ENCODE data around the gene RAB1B.
"Not testable (repeated sequence)": the region's sequence is repeated elsewhere in the genome, so short reads cannot be mapped to it uniquely, and the experiment has no call there.

The RAB1B gene

DNA sequence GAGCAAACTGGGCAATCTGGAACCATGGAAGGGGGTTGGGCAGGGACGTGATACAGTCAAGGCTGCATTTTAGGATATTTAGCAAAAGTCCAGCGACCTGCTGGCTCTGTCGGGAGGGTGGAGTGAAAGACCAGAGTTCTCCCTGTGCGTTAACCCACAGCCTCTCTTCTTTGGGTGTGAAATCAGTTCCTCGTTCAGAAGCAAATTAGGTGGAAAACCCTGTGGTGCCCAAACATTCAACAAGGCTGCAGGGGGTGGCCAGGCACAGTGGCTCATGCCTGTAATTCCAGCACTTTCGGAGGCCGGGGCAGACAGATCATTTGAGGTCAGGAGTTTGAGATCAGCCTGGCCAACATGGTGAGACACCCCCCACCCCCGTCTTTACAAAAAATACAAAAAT, 29.2 kb downstream of the RAB1B start:
- Mint-ChIP-seq H3K4me3 (no peak overlapping the region), H3K9me3 (no peaks in the 10 kb centered on the region), H3K27ac (no peak overlapping the region), H3K4me1 (no peaks in the 10 kb centered on the region), H3K36me3 (ENCODE audit: low read depth) (no peaks in the 10 kb centered on the region), H3K27me3 (ENCODE audit: low read depth) (peaks cover 50% of the 10 kb centered on the region)
- TF ChIP-seq, protein P1, sequence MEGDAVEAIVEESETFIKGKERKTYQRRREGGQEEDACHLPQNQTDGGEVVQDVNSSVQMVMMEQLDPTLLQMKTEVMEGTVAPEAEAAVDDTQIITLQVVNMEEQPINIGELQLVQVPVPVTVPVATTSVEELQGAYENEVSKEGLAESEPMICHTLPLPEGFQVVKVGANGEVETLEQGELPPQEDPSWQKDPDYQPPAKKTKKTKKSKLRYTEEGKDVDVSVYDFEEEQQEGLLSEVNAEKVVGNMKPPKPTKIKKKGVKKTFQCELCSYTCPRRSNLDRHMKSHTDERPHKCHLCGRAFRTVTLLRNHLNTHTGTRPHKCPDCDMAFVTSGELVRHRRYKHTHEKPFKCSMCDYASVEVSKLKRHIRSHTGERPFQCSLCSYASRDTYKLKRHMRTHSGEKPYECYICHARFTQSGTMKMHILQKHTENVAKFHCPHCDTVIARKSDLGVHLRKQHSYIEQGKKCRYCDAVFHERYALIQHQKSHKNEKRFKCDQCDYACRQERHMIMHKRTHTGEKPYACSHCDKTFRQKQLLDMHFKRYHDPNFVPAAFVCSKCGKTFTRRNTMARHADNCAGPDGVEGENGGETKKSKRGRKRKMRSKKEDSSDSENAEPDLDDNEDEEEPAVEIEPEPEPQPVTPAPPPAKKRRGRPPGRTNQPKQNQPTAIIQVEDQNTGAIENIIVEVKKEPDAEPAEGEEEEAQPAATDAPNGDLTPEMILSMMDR (IDR thresholded peaks at IDR 0.05; ENCODE audit: unreplicated experiment in 3 of 3) = no peak

DNA sequence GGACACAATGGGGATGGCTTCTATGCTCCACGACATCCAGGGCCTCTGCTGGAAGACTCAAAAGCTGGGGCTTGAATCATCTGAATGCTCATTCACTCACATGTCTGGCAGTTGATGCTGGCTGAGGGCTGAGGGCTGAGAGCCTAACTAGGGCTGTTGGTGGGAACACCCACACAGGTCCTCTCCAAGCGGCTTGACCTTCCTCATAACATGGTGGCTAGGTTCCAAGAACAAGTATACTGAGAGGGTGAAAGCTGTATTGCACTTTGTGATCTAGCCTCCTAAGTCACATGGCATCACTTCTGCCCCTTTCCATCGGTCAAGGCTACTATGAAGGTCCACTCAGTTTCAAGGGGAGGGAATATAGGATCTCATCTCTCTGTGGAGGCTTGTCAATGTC, 30.7 kb downstream of the RAB1B start:
- no peaks in the 10 kb centered on the region for H3K4me1 Mint-ChIP-seq
- H3K36me3 Mint-ChIP-seq (ENCODE audit: low read depth) = no peaks in the 10 kb centered on the region
- no peak overlapping the region for H3K27ac Mint-ChIP-seq
- H3K4me3 Mint-ChIP-seq = no peak overlapping the region
- peaks cover 34% of the 10 kb centered on the region for H3K27me3 Mint-ChIP-seq (ENCODE audit: low read depth)
- H3K9me3 Mint-ChIP-seq = no peaks in the 10 kb centered on the region
- TF ChIP-seq, protein P1 (IDR thresholded peaks at IDR 0.05; ENCODE audit: unreplicated experiment in 3 of 3) = no peak

DNA sequence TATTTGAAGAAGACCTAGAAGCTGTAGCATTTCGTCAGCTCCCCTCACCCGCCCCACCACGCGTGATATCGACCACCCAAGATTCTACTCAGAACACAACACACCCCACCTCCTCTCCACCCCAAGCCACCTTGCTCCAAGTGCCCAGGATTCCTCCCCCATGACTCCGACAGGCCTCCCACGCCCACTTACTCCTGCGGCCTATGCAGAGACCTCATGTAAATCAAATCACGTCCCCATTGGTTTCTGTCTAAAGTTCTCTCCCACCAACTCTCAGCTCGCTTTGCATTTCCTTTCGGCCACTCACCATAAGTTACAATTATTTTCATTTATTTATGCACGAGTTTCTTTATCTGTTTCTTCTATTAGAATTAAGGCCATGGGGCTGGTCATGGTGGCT, 34.2 kb downstream of the RAB1B start:
- H3K36me3 Mint-ChIP-seq (ENCODE audit: low read depth) = no peaks in the 10 kb centered on the region
- TF ChIP-seq, protein P1 (IDR thresholded peaks at IDR 0.05; ENCODE audit: unreplicated experiment in 3 of 3) = no peak
- no peak overlapping the region for H3K4me3 Mint-ChIP-seq
- peaks cover 11% of the 10 kb centered on the region for H3K27me3 Mint-ChIP-seq (ENCODE audit: low read depth)
- no peaks in the 10 kb centered on the region for H3K4me1 Mint-ChIP-seq
- H3K27ac Mint-ChIP-seq = no peak overlapping the region
- no peaks in the 10 kb centered on the region for H3K9me3 Mint-ChIP-seq

DNA sequence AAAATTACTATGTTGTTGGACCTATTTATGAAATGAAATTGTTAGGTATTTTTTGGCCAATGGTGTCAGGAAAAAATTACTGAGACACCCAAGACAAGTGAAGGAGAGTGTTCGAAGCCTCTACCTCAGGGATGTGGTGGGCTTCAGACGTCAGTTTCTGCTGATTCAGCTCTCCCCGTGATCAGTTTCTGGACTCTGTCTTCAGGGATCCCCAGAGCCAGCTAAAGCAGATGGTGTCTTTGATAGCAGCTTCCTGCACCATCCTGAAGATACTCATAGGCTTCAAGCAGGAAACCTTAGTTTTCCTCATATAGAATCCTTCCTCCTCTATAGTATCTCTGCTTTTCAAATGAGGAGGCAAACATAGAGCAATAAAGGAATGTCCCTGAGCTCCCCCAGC, 41.0 kb downstream of the RAB1B start:
- H3K27me3 Mint-ChIP-seq (ENCODE audit: low read depth) = peaks cover 16% of the 10 kb centered on the region
- no peak overlapping the region for H3K27ac Mint-ChIP-seq
- no peaks in the 10 kb centered on the region for H3K9me3 Mint-ChIP-seq
- H3K4me3 Mint-ChIP-seq = no peak overlapping the region
- peaks cover 5% of the 10 kb centered on the region for H3K4me1 Mint-ChIP-seq
- no peaks in the 10 kb centered on the region for H3K36me3 Mint-ChIP-seq (ENCODE audit: low read depth)
- TF ChIP-seq, protein P1 (IDR thresholded peaks at IDR 0.05; ENCODE audit: unreplicated experiment in 3 of 3) = no peak

DNA sequence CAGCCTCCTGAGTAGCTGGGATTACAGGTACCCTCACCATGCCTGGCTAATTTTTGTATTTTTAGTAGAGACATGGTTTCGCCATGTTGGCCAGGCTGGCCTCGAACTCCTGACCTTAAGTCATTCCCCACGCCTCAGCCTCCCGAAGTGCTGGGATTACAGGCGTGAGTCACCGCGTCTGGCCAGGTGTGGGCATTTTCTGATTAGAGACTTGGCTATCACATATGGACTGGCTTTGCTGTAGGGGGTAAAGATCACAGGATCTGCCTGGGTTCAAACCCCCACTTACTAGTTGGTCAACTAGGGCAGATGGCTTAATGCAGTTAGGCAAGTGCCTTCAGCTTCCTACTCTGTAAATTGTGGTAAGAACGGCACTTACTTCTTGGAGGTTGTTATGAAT, 41.9 kb downstream of the RAB1B start:
- Mint-ChIP-seq H3K4me1 (peaks cover 8% of the 10 kb centered on the region), H3K36me3 (ENCODE audit: low read depth) (peaks cover 2% of the 10 kb centered on the region), H3K4me3 (peak overlapping the region in 1 of 3 experiments; percentile 91), H3K9me3 (no peaks in the 10 kb centered on the region), H3K27me3 (ENCODE audit: low read depth) (peaks cover 16% of the 10 kb centered on the region), H3K27ac (no peak overlapping the region)
- TF ChIP-seq, protein P1 (IDR thresholded peaks at IDR 0.05; ENCODE audit: unreplicated experiment in 3 of 3) = no peak

DNA sequence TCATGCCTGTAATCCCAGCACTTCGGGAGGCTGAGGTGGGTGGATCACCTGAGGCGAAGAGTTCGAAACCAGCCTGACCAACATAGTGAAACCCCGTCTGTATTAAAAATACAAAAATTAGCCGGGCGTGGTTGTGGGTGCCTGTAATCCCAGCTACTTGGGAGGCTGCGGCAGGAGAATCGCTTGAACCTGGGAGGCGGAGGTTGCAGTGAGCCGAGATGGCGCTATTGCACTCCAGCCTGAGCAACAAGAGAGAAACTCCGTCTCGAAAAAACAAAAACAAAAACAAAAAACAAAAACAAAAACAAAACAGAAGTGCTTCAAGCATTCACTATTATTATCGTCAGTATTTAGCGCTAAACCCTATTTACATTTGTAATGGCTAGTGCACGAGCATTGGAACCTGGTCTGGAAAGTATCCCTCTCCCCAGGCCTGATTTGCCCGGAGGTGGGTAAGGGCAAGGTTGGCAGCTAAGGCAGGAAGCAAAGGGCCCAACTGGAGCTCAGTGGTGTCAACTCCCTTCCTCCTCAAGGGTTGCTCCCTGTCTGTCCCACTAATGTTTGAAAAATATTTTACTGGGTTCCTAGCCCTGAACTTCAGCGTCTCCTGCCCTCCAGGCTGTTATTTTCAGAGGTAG, 42.5 kb downstream of the RAB1B start:
- Mint-ChIP-seq H3K4me1 (peaks cover 14% of the 10 kb centered on the region), H3K4me3 (peak overlapping the region in 1 of 3 experiments; percentile 91), H3K27me3 (ENCODE audit: low read depth) (peaks cover 16% of the 10 kb centered on the region)
- H3K27ac Mint-ChIP-seq; H3K9me3 Mint-ChIP-seq; H3K36me3 Mint-ChIP-seq (ENCODE audit: low read depth): not testable (repeated sequence)
